Endothelial cell of umbilical vein (primary cell): Measurements from ENCODE around the gene DNAJC7.

Source experiments
- CTCF ChIP-seq, 2 donors: IDR thresholded peaks; 1 replicate in 1 of 2; 2 replicates in 1 of 2; pipeline ENCODE4 v1.5.1; 2011; ENCODE audit warnings: low read length in 2 of 2, mild to moderate bottlenecking in 2 of 2, moderate library complexity in 2 of 2, control low read depth in 1 of 2, inconsistent platforms in 1 of 2, low read depth in 1 of 2; ENCODE audit not compliant: insufficient read depth in 1 of 2; ENCODE audit errors: extremely low read depth in 1 of 2
- FOS ChIP-seq: IDR thresholded peaks from 2 replicates; pipeline ENCODE4 v1.6.1; 2011; ENCODE audit warnings: mild to moderate bottlenecking, low read length, moderate library complexity, borderline replicate concordance; ENCODE audit not compliant: insufficient read depth
- MAX ChIP-seq: IDR thresholded peaks from 2 replicates; pipeline ENCODE4 v1.6.1; 2011; ENCODE audit not compliant: insufficient read depth, insufficient read length
- POLR2A ChIP-seq: IDR thresholded peaks from 2 replicates; pipeline ENCODE4 v1.6.1; 2012; ENCODE audit warnings: low read depth, mild to moderate bottlenecking, control low read depth, low read length
- POLR2AphosphoS5 ChIP-seq: IDR thresholded peaks from 2 replicates; pipeline ENCODE4 v1.6.1; 2012; ENCODE audit warnings: low read depth, mild to moderate bottlenecking, control low read depth, low read length, moderate library complexity; ENCODE audit not compliant: insufficient read depth

GRCh38 chr17:42041619-42042018 is 24.4 kb upstream of the DNAJC7 start:
- TF ChIP-seq CTCF (IDR thresholded peaks at IDR 0.05; ENCODE audit: extremely low read depth in 1 of 2, insufficient read depth in 1 of 2, low read depth in 1 of 2, low read length in 2 of 2) (no peak), POLR2A (no peak), POLR2AphosphoS5 (no peak), MAX (no peak), FOS (no peak)
